Nephron (organoid): ENCODE data around the gene MORC3.
"Not testable (repeated sequence)": the region's sequence is repeated elsewhere in the genome, so short reads cannot be mapped to it uniquely, and the experiment has no call there.

Source experiments
- H3K27ac Mint-ChIP-seq, 3 experiments: 2 replicates each; pipeline ENCODE4 v1.8.0; 2020; ENCODE audit warnings: mixed read lengths in 3 of 3, mild to moderate bottlenecking in 2 of 3, moderate library complexity in 1 of 3
- H3K27me3 Mint-ChIP-seq: 2 replicates; pipeline ENCODE4 v1.8.0; 2021; ENCODE audit warnings: low read depth, mild to moderate bottlenecking, moderate library complexity, mixed read lengths
- H3K36me3 Mint-ChIP-seq: 2 replicates; pipeline ENCODE4 v1.8.0; 2020; ENCODE audit warnings: low read depth, mixed read lengths
- H3K4me1 Mint-ChIP-seq: 2 replicates; pipeline ENCODE4 v1.8.0; 2020; ENCODE audit warnings: mixed read lengths
- H3K4me3 Mint-ChIP-seq, 3 experiments: 2 replicates each; pipeline ENCODE4 v1.8.0; 2020; ENCODE audit warnings: mild to moderate bottlenecking in 3 of 3, mixed read lengths in 3 of 3, moderate library complexity in 2 of 3
- H3K9me3 Mint-ChIP-seq: 2 replicates; pipeline ENCODE4 v1.8.0; 2020; ENCODE audit warnings: mixed read lengths
- CTCF ChIP-seq, 3 experiments: fragments of 200-600 bp; sonication (generic); IDR thresholded peaks; one replicate each; pipeline ENCODE4 v1.5.0; 2021; ENCODE audit warnings: antibody characterized with exemption in 3 of 3; ENCODE audit not compliant: unreplicated experiment in 3 of 3

MORC3 gene

DNA sequence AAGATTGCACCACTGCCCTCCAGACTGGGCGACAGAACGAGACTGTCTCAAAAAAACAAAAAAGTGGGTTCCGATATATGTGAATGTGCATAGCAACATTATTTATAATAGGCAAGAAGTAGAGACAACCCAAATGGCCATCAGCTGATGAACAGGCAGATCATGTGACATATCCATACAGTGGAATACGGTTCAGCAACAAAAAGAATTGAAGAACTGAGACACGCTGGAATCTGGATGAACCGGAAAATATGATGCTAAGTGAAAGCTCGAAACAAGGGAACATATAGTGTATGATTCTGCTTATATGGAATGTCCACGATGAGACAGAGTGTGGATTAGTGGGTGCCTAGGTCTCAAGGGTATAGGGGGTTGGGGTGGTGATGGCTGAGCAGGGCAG, 28.5 kb upstream of the MORC3 start:
- Mint-ChIP-seq H3K27ac (no peak overlapping the region), H3K4me3 (no peak overlapping the region), H3K9me3 (peaks cover 10% of the 10 kb centered on the region), H3K27me3 (no peaks in the 10 kb centered on the region), H3K36me3 (peaks cover 20% of the 10 kb centered on the region), H3K4me1 (peaks cover 20% of the 10 kb centered on the region)
- TF ChIP-seq CTCF (IDR thresholded peaks at IDR 0.05; ENCODE audit: unreplicated experiment in 3 of 3): no peak

DNA sequence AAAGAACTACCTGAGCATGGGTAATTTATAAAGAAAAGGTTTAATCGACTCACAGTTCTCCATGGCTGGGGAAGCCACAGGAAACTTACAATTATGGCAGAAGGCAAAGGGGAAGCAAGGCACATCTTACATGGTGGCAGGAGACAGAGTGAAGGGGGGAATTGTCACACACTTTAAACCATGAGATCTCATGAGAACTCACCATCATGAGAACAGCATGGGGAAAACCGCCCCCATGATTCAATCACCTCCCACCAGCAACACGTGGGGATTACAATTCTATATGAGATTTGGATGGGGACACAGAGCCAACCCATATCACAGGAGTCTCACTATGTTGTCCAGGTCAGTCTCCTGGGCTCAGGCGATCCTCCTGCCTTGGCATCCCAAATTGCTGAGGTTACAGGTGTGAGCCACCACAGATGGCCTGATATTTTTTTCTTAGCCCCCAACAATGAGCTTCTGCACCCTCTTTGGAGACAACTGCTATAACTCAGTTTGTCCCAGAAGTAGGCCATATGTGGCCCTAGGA, 22.5 kb upstream of the MORC3 start:
- Mint-ChIP-seq H3K4me1 (peaks cover 5% of the 10 kb centered on the region), H3K27me3 (no peaks in the 10 kb centered on the region), H3K4me3 (no peak overlapping the region), H3K27ac (no peak overlapping the region), H3K36me3 (peaks cover 3% of the 10 kb centered on the region), H3K9me3 (no peaks in the 10 kb centered on the region)
- TF ChIP-seq CTCF (IDR thresholded peaks at IDR 0.05; ENCODE audit: unreplicated experiment in 3 of 3): no peak

- Mint-ChIP-seq H3K9me3 (no peaks in the 10 kb centered on the region), H3K4me3 (no peak overlapping the region), H3K27me3 (no peaks in the 10 kb centered on the region), H3K36me3 (peaks cover 3% of the 10 kb centered on the region), H3K27ac (no peak overlapping the region), H3K4me1 (peaks cover 5% of the 10 kb centered on the region)
- TF ChIP-seq CTCF (IDR thresholded peaks at IDR 0.05; ENCODE audit: unreplicated experiment in 3 of 3): no peak
These were observed 21.9 kb upstream of the MORC3 start for GRCh38 chr21:36297938-36298572.

- H3K27ac Mint-ChIP-seq: no peak overlapping the region
- peaks cover 5% of the 10 kb centered on the region for H3K27me3 Mint-ChIP-seq
- H3K36me3 Mint-ChIP-seq: no peaks in the 10 kb centered on the region
- H3K9me3 Mint-ChIP-seq: peaks cover 11% of the 10 kb centered on the region
- no peak overlapping the region for H3K4me3 Mint-ChIP-seq
- TF ChIP-seq CTCF (IDR thresholded peaks at IDR 0.05; ENCODE audit: unreplicated experiment in 3 of 3): no peak
- no peaks in the 10 kb centered on the region for H3K4me1 Mint-ChIP-seq
These were observed 13.0 kb upstream of the MORC3 start for GRCh38 chr21:36306872-36307534.

DNA sequence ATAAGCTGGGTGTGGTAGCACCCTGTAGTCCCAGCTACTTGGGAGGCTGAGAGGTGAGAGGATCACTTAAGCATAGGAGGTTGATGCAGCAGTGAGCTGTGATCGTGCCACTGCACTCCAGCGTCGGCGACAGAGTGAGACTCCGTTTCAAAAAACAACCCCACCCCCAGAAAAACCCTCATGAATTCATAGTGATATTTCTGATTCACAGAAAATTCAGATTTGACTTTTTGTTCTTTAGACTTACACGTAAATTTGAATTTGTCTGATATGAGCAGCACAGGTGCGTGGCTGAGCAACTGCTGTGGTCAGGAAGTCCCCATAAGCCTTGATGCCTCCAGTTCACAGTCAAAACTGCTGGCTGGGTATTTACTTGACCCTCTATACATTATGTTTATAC, 10.0 kb upstream of the MORC3 start:
- no peak overlapping the region for H3K27ac Mint-ChIP-seq
- no peaks in the 10 kb centered on the region for H3K36me3 Mint-ChIP-seq
- H3K9me3 Mint-ChIP-seq: peaks cover 20% of the 10 kb centered on the region
- no peak for TF ChIP-seq CTCF (IDR thresholded peaks at IDR 0.05; ENCODE audit: unreplicated experiment in 3 of 3)
- H3K4me3 Mint-ChIP-seq: no peak overlapping the region
- H3K4me1 Mint-ChIP-seq: no peaks in the 10 kb centered on the region
- H3K27me3 Mint-ChIP-seq: peaks cover 5% of the 10 kb centered on the region

DNA sequence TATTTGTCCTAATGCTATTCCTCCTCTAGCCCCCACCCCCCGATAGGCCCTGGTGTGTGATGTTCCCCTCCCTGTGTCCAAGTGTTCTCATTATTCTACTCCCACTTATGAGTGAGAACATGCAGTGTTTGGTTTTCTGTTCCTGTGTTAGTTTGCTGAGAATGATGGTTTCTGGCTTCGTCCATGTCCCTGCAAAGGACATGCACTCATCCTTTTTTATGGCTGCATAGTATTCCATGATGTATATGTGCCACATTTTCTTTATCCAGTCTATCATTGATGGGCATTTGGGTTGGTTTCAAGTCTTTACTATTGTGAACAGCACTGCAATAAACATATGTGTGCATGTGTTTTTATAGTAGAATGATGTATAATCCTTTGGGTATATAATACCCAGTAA, 6.6 kb upstream of the MORC3 start:
- not testable (repeated sequence) for H3K27ac Mint-ChIP-seq, H3K27me3 Mint-ChIP-seq, H3K4me3 Mint-ChIP-seq, H3K4me1 Mint-ChIP-seq, H3K36me3 Mint-ChIP-seq
- peaks cover 17% of the 10 kb centered on the region for H3K9me3 Mint-ChIP-seq

GRCh38 chr21:36316045-36316444, 4.0 kb upstream of the MORC3 start:
- not testable (repeated sequence) for H3K36me3 Mint-ChIP-seq, H3K4me3 Mint-ChIP-seq, H3K4me1 Mint-ChIP-seq, H3K27ac Mint-ChIP-seq, H3K27me3 Mint-ChIP-seq
- peaks cover 18% of the 10 kb centered on the region for H3K9me3 Mint-ChIP-seq
